ENCODE data around the gene CCL13.

Gene CCL13

GRCh38 chr17:34399725-34400124 is 43.4 kb downstream of the CCL13 start:
- in situ Hi-C loops (cut with MboI; ENCODE audit: low sequenced_read_pairs), result loop anchor here (25.0 kb wide), 1 partner anchor 1138 kb away; the partner anchor contains the start of gene SLFN12L
- Histone ChIP-seq H3K4me3 (no peak overlapping the region), H3K27me3 (ENCODE audit: low read depth) (no peaks in the 10 kb centered on the region; the same call in 1 of the 2 replicates), H3K9me3 (no peaks in the 10 kb centered on the region), H3K4me1 (no peaks in the 10 kb centered on the region), H3K36me3 (replicated peaks) (no peaks in the 10 kb centered on the region)
- no peak for DNase-seq (ENCODE audit: low spot score in 2 of 2)

DNA sequence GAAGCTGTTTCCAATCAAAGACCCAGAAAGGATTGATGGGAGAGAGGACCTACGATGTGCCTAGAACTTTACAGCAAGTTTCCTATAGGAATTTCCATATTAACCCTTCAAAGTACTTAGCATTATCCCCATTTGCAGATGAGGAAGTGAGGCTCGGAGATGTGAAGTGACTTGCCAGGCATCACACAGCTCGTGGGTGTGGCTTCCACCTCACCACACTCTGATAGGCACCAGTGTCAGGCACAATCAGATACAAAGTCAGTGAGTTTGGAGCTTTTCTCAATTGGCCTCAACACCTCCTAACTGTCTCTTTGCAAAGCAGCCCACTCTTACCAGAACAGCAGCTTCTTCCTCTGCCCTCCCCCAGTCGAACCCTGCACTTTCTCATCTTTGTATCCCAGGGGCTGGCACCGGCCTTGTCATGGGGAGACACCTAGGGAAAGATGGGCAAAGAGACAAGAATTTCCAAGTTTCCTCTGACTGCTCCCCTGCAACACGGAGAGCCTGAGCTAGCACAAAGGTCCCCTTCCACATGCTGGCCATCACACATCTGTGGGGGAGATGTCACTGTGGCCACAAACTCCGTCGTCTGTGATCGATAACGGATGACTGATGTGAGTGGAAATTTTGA is 44.1 kb downstream of the CCL13 start:
- Histone ChIP-seq H3K4me1 (no peaks in the 10 kb centered on the region), H3K36me3 (replicated peaks) (no peaks in the 10 kb centered on the region), H3K9me3 (no peaks in the 10 kb centered on the region), H3K4me3 (no peak overlapping the region), H3K27me3 (ENCODE audit: low read depth) (no peaks in the 10 kb centered on the region; the same call in 1 of the 2 replicates)
- no peak for DNase-seq (ENCODE audit: low spot score in 2 of 2)
- in situ Hi-C loops (cut with MboI; ENCODE audit: low sequenced_read_pairs), result loop anchor here (25.0 kb wide), 1 partner anchor 1137 kb away; the partner anchor contains the start of gene SLFN12L

GRCh38 chr17:34401165-34401564 is 44.9 kb downstream of the CCL13 start:
- in situ Hi-C loops (cut with MboI; ENCODE audit: low sequenced_read_pairs), result loop anchor here (25.0 kb wide), 1 partner anchor 1136 kb away; the partner anchor contains the start of gene SLFN12L
- Histone ChIP-seq H3K4me3 (no peak overlapping the region), H3K27me3 (ENCODE audit: low read depth) (no peaks in the 10 kb centered on the region; the same call in 1 of the 2 replicates), H3K4me1 (no peaks in the 10 kb centered on the region), H3K9me3 (no peaks in the 10 kb centered on the region), H3K36me3 (replicated peaks) (no peaks in the 10 kb centered on the region)
- DNase-seq (ENCODE audit: low spot score in 2 of 2), result no peak

GRCh38 chr17:34403006-34403405 is 46.7 kb downstream of the CCL13 start:
- Histone ChIP-seq H3K27me3 (ENCODE audit: low read depth) (no peaks in the 10 kb centered on the region), H3K36me3 (replicated peaks) (no peaks in the 10 kb centered on the region), H3K9me3 (no peaks in the 10 kb centered on the region), H3K4me3 (no peak overlapping the region), H3K4me1 (no peaks in the 10 kb centered on the region)
- in situ Hi-C loops (cut with MboI; ENCODE audit: low sequenced_read_pairs), result loop anchor here (25.0 kb wide), 1 partner anchor 1134 kb away; the partner anchor contains the start of gene SLFN12L
- DNase-seq (ENCODE audit: low spot score in 2 of 2), result no peak

DNA sequence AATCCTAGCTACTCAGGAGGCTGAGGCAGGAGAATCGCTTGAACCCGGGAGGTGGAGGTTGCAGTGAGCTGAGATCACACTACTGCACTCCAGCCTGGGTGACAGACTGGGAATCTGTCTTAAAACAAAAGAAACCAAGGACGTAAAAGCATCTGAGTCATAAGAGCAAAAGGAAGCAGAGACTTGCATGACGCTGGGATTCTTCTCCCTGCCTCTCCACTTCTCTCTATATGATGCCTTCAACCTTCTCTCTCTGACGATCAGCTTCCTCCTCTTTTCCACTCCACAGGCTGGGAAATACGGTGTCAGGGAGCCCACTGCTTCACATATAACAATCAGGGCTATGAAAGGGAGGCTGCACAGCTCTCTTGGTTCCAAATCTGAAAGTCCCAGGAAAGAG is 49.9 kb downstream of the CCL13 start:
- Histone ChIP-seq H3K4me1 (peaks cover 6% of the 10 kb centered on the region; the same call in 1 of the 2 replicates), H3K9me3 (no peaks in the 10 kb centered on the region), H3K36me3 (replicated peaks) (no peaks in the 10 kb centered on the region), H3K4me3 (no peak overlapping the region), H3K27me3 (ENCODE audit: low read depth) (no peaks in the 10 kb centered on the region)
- no peak for DNase-seq (ENCODE audit: low spot score in 2 of 2)
- in situ Hi-C loops (cut with MboI; ENCODE audit: low sequenced_read_pairs), result loop anchor here (25.0 kb wide), 1 partner anchor 1131 kb away; the partner anchor contains the start of gene SLFN12L
